GM12874 (cell line): ENCODE results near the gene CHKB.

Source experiments
- CTCF ChIP-seq: IDR thresholded peaks from 2 replicates; pipeline ENCODE4 v1.5.1; 2011; ENCODE audit warnings: low read depth, mild to moderate bottlenecking, control low read depth, low read length, moderate library complexity; ENCODE audit not compliant: insufficient read depth

Gene CHKB

GRCh38 chr22:50573491-50574382, 8.9 kb downstream of the CHKB start:
- TF ChIP-seq CTCF = no peak

GRCh38 chr22:50572965-50573364, 9.7 kb downstream of the CHKB start:
- no peak for TF ChIP-seq CTCF

GRCh38 chr22:50571264-50572175, 11.1 kb downstream of the CHKB start:
- no peak for TF ChIP-seq CTCF

- TF ChIP-seq CTCF = no peak
Measured at GRCh38 chr22:50570861-50571260, 11.8 kb downstream of the CHKB start.

- TF ChIP-seq CTCF = no peak
Measured at GRCh38 chr22:50569896-50570535, 12.6 kb downstream of the CHKB start.

- no peak for TF ChIP-seq CTCF
Measured at GRCh38 chr22:50569041-50569459, 13.6 kb downstream of the CHKB start.

GRCh38 chr22:50568626-50569025, 14.0 kb downstream of the CHKB start:
- TF ChIP-seq CTCF = no peak
